Measurements from ENCODE around the gene IQCE.

The IQCE gene, protein sequence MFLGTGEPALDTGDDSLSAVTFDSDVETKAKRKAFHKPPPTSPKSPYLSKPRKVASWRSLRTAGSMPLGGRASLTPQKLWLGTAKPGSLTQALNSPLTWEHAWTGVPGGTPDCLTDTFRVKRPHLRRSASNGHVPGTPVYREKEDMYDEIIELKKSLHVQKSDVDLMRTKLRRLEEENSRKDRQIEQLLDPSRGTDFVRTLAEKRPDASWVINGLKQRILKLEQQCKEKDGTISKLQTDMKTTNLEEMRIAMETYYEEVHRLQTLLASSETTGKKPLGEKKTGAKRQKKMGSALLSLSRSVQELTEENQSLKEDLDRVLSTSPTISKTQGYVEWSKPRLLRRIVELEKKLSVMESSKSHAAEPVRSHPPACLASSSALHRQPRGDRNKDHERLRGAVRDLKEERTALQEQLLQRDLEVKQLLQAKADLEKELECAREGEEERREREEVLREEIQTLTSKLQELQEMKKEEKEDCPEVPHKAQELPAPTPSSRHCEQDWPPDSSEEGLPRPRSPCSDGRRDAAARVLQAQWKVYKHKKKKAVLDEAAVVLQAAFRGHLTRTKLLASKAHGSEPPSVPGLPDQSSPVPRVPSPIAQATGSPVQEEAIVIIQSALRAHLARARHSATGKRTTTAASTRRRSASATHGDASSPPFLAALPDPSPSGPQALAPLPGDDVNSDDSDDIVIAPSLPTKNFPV

DNA sequence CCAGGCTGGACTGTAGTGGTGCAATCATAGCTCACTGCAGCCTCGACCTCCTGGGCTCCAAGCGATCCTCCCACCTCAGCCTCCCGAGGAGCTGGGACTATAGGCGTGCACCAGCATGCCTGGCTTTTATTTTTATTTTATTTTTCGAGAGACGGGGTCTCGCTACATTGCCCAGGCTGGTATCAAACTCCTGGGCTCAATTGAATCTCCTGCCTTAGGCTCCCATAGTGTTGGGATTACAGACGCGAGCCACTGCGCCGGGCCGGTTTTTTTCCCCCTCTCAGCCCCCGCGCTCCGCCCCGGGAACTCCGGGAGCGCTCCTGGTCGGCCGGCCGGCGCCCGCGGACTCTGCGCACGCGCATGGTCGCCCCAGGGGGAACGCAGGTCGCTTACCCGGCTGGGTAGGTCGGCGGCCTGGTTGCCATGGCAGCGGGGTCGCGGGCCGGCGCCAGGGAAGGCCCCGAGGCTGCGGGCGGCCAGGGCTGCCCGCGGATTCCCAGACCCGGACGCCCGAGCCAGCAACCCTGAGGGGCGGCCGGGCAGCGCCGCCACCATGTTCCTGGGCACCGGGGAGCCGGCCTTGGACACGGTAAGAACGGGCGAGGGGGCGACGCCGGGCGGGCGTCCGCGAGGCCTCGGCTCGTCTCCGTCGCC, at the start of gene IQCE:
Gene IQCE (plus strand): TSS at position 351 of the 654 bp plus-strand sequence. CDS start 203 bp downstream, at position 554.
- DNase-seq (ENCODE audit: low spot score) = peak; percentile 97

DNA sequence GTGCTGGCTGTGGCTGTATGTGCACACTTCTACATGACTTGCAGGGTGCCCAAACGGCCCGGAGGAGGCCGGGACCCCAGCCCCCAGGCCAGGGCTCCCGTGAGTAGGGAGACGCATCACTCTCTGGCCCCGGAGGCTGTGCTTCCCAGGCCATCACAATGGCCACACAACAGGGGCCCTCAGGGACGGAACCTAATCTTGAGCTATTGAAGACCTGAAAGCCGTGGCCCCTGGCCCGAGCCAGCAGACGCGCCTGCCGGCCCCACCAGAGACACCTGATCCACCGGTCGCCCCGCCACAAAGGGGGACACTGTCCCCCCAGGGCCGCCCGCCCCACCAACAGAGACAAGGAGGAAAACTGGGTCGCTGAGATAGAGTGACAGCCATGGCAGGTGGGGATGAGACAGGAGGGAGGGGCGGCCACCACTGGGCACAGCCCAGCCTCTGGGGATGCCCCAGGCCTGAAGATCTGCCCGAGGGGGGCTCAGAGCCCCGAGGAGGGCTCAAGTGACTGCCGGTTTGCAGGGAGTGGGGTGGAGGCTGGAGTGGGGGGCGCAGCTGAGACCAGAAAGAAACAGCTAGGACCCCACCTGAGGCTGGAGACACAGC, 49.4 kb upstream of the IQCE start:
- no peak for DNase-seq (ENCODE audit: low spot score)

DNA sequence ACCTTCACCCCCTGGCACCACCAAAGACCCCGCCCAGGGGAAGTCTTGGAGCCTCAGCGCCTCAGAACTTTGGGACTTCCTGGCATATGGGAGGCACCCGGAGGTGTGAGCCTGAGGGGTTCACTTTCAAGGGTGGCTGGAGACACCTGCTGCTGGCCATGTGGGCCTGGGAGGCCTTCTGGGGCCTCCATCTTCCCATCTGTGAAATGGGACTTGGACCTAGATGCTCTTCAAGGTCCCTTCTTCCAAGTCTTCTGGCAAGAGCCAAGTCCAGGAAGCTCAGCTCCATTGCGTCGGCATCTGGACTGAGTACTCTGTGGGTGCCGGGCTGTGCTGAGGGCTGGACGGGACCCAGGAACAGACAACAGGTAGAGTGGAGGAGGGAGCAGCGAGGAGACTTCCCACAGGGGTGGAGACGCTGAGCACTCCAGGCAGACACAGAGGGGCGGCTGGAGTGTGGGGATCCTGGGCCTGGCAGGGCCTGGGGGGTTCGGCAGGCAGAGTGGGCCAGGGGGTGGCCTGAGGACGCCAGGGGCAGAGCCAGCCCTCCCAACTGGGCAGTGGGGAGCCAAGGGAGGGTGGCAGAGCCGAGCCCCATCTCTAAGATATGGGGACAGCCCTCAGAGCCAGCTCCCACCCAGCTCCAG, 48.5 kb upstream of the IQCE start:
- DNase-seq (ENCODE audit: low spot score) = no peak

DNA sequence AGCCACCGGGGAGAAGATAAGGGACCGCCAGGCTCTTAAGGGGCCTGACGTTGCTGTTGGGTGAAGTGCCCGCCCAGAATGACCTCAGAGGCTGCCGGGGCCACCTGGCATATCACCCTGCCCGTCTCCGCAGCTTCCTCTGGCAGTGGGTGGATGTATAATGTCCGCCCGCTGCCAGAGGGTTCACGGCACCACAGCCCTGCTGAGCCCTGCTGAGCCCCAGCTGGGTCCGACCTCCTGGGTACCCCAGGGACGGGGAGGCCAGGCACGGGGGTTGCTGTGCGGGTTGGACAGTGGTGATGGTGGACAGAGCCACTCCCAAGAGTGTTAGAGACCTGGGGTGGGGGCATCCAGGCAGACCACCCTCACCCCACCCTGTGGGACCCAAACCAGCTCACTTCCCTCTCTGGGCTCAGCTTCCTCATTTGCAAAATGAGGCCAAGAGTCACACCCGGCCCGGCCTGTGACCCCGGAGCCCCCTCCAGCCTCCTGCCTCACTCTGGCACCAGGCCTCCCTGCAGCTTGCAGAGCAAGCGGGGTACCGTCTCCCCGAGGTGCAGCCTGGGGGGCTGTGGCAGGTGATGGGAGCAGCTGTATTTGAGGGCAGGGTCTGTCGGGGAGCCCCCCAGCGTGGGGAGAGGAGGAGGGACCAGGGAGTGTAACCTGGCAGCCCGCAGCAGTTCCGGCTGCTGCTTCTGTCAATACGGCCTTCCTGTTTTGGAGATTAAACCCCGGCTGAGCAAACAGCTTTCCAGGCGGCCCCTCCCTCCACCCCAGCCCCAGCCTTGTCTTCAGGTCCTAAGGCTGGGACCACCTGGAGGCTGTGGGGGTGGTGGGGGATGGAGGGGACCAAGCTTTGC, 47.6 kb upstream of the IQCE start:
- no peak for DNase-seq (ENCODE audit: low spot score)

DNA sequence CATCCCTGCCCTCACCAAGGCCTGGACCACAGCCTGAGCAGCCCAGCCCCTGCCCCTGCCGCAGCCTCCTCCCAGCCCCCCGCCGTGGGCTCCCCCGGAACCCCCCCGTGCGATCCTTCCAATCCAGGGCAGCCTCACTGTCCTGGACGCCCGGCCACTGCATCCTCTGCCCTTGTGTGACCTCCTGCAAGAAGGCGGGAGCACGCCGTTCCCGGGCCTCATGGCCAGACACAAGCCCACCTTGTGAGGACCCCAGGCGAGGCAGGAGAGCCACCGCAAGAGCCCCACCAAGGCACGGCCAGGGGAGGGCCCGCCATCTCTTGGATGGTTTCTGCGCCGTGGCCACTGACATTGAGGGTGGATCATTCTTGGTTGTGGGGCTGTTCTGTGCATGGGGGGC, 47.0 kb upstream of the IQCE start:
- DNase-seq (ENCODE audit: low spot score) = no peak

DNA sequence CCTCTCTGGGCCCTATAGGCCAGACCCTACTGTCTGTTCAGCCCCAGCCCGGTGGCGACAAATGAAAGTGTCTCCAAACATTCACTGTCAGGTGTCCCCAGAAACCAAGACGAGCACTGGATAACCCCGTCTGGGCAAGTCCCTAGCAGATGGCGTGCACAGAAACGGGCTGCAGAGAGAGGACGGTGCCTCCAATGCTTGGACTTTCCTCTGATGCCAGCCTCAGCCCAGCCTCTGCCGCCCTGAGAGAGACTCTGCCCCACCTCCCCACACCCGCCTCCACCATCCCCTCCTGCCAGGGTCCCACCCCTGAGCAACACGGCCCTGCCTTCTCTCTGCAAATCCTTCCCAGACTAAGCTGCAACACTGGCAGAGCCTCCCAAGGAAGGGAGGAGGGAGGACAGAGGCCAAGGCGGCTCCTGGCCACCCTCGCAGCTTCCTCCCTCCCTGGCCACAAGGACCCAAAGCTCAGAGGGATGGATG, 46.6 kb upstream of the IQCE start:
- DNase-seq (ENCODE audit: low spot score) = peak; percentile 58

DNA sequence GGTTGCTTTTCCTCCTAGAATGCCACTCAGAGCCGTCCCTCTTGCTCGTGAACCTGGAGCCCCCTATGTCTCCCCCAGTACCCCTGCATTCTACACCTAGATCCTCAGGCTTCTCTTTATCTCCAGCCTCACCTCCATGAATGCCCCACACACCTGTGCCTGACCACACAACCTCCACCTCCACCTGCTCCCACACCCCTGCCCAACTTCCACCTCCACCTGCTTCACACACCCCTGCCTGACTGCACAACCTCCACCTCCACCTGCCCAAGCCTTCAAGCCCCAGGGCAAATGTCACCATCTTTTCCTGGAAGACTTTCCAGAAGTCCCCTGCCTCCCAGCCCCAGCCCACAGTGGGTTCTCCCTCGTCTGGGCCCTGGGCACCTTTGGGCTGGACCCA, 46.1 kb upstream of the IQCE start:
- DNase-seq (ENCODE audit: low spot score) = no peak

DNA sequence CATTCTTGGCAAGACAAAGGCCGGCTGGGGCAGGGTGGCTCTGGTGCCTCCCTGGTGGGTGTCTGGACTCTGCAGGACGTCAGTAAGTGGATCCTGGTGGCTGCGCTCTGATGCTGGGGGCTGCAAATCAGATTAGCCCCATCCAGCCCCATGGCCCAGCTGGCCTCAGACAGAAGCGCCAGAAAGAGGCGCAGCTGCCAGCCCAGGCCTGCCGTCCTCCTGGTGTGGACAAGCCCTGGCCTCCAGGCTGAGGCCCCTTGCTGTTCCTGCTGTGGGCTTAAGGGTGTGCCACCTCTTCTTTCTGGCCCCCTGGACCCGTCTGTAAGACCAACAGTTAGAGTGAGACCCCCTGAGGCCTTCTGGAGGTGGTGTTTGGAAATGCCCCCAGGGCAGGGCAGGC, 45.1 kb upstream of the IQCE start:
- DNase-seq (ENCODE audit: low spot score) = no peak

DNA sequence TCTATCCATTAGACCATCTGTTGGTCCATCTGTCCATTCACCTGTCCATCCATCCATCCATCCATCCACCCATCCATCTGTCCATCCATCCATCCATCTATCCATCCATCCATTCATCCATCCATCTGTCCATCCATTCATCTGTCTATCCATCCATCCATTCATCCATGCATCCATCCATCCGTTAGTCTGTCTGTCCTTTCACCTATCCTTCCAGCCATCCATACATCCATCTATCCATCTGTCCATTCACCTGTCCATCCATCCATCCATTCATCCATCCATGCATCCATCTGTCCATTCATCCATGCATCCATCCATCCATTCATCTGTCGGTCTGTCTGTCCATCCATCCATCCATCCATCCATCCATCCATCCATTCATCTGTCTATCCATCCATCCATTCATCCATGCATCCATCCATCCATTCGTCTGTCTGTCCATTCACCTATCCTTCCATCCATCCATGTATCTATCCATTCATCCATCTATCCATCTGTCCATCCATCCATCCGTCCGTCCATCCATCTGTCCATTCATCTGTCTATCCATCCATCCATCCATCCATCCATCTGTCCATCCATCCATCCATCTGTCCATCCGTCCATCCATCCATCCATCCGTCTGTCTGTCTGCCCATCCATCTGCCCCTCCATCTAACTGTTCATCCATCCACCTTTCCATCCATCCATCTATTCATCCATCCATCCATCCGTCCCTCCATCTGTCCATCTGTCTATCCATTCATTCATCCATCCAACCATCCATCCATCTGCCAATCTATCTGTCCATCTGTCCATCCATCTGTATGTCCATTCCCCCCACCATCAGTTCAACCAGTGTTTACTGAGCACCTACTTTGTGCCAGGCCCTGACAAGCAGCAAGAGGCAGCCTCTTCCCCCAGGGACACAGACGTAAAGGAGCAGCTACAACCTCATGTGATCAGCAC, 44.0 kb upstream of the IQCE start:
- no peak for DNase-seq (ENCODE audit: low spot score)

DNA sequence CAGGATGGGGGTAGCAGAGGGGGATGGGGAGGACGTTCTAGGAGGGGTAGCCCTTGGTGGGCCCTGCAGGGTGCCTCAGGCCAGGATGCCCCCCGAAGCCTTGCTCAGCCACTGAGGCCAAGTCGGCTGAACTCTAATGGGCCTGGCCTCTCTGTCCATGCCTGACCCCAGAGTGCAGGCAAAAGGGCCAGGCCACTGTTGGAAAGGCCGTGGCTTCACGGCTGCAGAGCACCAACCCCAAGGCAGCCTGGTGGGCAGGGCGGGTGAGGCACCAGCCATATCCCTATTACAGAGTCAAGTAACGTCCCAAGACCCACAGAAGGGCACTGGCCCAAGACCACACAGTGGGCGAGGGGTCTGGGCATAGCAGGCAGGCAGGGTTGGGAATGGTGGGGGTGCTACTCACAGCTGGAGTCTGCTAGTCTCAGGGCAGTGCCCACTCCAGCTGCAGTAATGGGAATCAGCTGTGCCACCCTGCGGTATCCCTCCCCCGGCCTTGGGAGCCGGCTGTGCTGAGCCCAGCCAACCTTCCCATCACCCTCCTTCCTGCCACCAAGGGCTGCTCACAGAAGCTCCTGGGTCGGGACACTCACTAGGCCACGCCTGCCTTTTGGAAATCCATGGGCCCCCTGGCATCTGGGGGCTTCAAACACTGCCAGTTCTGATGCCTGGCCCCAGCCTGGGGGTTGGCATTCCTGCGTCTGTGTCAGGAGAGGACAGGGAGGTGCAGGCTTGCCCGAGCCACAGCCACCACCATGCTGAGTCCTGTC, 43.2 kb upstream of the IQCE start:
- no peak for DNase-seq (ENCODE audit: low spot score)

DNA sequence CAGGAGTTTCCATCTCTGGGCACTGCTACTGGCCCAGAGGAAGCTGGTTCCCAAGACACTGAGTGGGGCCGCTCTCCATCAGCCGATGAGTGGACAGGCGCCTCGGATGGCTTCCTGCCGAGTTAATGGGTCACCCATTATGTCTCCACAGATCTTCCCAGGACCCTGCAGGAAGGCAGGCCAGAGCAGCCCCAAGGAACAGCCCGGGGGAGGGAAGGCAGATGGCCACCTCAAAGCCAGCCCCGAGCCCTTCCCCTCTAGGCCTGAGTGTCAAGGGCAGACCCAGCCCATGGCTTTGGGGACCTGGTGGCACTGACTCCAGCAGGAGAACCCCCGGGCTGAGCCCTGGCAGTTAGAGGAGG, 42.6 kb upstream of the IQCE start:
- no peak for DNase-seq (ENCODE audit: low spot score)

DNA sequence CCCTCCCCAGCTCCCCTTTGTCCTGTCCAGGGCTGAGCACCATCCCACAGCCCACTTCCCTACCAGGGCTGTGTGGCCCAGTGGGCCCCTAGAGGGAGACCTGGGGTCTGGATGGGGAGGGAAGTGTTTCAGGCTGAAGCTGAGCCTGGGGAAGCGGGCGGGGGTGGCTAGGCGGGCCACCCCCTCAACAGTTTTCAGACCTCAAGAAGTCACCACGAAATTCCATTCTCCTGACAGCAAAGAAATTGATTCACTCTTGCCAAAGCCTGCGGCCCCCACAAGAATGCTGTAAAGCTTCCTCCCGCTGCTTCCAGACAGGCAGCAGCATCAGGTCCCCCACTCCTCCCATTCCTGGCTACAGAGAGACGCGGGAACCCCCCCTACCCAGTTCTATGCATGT, 41.8 kb upstream of the IQCE start:
- DNase-seq (ENCODE audit: low spot score) = peak; percentile 94

DNA sequence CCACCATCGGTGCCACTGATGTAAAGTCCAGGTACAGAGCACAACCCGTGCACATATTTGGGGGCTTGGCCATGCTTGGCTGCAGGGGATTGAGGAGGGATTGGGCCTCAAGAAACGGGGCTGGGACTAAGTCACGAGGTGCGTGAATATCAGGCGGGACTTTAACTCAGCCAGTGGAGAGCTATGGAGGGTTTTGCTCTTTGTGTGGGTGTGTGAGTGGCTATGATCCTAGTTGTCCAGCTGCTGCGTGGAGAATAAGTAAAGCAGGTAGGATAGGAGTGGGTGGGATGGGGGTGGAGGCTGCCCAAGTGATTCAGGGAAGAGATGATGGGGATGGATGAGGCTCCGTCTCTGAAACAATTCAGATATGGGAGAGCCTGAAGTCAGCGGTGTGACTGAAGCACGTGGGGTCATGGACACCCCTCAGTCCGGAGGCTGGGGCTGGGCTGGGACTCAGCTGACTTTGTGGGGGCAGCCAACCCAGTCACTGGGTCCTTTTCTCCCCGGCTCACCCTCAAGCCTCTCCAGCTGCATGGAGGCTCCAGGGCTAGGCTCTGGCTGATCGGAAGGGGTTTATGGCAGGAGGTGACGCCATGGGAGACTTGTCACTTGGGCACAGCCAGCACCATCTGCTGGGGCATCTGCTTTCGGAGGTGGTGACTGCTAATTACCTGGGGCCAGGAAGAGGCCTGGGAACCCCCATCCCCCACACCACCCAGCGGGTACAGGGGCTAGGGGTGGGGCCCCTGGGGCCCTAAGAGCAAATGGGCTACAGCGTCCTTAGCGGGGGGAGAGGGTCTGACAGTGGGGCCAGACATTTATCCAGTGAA, 40.9 kb upstream of the IQCE start:
- no peak for DNase-seq (ENCODE audit: low spot score)

DNA sequence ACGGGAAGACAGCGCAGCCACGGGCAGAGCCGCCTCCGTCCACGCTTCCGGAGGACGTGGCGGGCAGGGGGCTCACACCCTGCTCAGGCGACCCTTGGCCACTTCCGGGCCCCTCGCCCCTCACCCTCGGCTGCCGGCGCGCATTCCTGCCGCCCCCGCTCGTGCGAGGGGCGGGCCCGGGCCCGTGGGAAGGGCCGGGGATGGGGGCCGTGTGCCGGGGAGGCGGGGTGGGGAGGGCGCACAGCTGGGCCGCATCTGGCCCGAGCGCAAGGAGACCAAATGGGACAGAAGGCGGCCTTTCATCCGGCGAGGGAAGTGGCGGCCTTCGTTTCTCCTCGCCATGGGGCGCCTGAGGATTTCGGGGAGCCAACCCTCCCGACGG, 40.1 kb upstream of the IQCE start:
- no peak for DNase-seq (ENCODE audit: low spot score)

DNA sequence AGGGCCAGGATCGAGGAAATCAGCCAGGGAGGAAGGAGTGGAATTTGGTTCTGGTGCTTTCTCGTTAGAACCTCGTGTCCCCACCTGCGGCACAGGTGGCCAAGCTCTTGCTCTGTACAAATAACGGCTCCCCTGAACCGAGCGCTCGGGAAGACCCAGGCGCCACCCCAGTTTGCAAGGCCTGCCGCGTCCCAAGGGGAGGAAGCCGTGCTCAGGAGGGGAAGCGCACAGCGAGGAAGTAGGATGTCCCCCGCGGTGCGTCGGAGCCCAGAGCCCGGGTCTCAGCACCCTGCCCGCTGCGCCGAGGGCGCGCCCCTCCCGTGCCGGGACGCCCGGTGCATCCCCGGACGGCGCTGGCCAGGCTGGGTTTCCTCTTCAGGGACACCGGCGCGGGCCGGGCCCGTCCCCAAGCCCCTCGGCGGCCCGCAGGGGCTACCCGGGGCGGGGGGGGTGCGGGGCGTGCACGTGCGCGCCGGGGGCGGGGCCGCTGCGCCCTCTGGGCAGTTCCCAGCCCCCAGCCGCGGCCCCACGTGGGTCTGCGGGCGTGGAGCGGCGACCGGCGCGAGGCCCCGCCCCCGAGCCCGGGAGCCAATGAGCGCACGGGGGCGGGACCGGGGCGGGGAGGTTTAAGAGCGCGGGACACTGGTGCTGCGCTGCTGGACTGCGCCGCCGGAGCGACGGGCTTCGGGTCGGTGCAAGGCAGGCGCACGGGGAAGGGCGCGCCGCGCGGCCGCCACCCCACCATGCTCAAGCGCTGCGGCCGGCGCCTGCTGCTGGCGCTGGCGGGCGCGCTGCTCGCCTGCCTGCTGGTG, 39.5 kb upstream of the IQCE start, which contains the start of gene LFNG:
Gene LFNG (plus strand): TSS at position 656 of the 812 bp plus-strand sequence. CDS start 88 bp downstream, at position 744.
- DNase-seq (ENCODE audit: low spot score) = peak; percentile 99

DNA sequence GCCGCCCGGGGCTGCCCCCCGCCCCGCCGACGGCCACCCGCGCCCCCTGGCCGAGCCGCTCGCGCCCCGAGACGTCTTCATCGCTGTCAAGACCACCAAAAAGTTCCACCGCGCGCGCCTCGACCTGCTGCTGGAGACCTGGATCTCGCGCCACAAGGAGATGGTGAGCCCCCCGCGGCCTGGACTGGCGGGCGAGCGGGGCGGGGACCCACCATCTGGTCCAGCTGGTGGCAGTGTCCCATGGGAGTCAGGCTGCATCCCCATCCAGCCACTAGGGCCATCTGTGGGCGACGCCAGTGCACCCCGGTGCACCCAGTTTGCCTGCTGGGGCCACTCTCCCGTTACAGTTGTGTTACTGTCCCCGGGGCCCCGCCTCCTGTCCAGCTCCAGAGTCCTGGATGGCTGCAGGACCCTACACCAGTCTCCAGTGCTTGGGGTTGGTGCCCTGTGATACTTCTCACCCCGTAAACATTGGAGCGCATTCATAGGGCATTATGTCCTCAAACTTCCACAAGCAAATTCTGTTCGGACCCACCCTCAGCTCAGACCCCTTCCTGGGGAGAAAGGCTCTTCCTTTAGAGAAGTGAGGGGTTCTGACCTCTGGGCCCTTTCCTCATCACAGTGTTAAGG, 38.5 kb upstream of the IQCE start:
- DNase-seq (ENCODE audit: low spot score) = no peak
